Epidermal melanocyte (primary cell): ENCODE data around the gene C1orf167.
A peak's percentile ranks its signal among the peaks of the same experiment; 100 is the strongest.

Experiments used
- DNase-seq: peaks from one replicate; pipeline ENCODE4 v3.0.0; 2011; ENCODE audit warnings: low spot score; ENCODE audit not compliant: insufficient read length

The C1orf167 gene

DNA sequence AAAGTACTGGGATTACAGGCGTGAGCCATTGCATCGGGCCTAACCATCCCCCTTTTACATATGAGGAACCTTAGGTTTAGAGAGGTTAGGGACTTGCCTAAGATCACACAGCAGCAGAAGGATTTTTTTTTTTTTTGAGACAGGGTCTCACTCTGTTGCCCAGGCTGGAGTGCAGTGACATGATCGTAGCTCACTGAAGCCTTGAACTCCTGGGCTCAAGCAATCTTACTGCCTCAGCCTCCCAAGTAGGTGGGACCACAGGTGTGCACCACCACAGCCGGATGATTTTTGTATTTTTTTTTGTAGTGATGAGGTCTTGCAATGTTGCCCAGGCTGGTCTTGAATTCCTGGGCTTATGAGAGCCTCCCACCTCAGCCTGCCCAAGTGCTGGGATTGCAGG, 2.2 kb upstream of the C1orf167 start:
- DNase-seq: no peak

DNA sequence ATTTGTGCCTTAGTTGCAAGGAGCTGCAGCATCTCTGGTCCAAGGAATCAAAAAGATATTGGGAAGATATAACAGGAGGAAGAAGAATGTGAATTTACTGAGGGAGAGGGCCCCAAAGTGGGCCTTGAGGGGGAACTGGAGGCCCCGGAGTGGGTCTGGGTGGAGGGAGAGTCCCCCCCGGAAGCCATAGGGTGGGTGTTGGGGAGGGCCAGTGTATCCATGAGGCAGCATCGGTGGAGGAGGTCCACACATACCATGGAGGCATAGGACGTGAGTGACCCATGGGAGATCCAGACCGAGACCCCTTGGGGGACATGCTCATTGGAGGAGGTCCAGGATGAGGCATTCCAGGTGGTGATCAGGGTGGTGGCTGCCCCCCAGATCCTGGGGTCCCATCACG, 708 bp upstream of the C1orf167 start:
- no peak for DNase-seq

DNA sequence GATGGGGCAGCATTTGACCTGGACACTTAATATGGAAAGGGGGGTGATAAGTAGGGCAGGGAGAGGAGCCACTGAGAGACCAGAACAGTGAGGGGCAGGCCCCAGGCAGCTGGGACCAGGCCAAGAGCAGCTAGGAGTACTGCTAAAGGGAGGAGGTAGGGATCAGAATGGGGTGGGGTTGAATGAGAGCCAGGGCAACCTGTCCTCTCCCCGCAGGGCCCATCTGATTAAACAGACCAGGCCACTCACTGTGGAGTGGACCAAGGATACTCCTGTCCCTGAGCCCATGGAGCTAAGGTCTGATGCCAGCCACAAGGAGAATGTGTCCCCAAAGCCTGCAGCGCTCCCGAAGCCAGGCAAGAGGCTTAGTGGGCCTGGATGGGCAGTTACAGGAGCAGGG, 2.1 kb downstream of the C1orf167 start:
- no peak for DNase-seq

GRCh38 chr1:11764519-11764918, 2.5 kb downstream of the C1orf167 start:
- no peak for DNase-seq

- no peak for DNase-seq
These were observed 3.9 kb downstream of the C1orf167 start for GRCh38 chr1:11765661-11766428.

GRCh38 chr1:11766429-11766776, 4.4 kb downstream of the C1orf167 start:
- no peak for DNase-seq

DNA sequence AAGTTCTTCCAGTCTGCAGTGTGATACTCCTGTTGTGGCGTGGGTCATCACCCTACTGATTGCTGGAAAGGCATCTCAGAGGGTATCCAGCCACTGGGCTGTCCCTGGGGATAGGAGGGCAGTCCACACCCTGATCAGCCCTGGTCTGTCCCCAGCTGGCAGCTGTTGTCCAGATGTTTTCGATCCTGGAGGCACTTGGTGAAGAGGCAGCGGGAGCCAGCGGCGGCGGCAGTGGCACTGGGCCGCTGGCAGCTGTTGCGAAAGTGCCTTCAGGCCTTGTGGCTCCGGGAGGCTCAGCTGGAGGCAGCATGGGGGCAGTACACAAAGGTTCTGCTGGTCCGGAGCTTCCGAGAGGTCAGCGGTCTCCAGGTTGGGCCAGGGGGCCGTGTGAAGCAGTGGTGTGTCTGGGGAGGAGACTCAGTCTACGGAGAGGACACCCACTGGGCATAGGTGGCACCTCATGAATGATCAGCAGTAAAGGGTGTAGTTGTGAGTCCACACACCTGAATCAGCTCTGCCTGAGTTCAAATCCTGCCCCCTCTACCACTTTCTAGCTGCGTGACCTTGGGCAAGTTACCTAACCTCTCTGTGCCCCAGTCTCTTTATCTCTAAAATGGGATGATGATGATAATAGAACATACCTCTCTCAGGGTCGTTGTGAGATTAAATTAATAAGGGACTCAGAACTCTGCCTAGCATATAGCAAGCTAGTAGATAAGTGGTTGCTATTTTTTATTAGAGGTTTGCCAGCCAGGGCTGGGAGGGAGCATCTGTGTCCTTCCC, 6.1 kb downstream of the C1orf167 start:
- peak; percentile 50 for DNase-seq

DNA sequence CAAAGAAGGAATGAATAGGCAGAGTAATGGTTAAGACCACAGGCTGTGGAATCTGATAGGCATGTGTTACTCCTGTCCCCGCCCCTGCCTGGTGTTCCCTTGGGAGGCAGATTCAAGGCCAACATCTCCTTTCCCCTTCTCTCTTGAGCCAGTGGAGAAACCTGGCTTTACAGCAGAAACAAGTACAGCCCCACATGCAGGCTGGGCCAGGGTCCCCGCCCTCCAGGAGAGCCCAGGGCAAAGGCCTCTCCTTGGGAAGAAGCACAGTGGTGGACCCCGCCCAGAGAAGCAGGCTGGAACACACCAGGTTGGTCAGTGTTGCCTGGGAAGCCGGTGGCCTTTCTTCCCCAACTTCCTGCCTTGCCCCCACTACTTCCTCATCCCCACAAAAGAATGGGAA, 6.8 kb downstream of the C1orf167 start:
- DNase-seq: no peak

DNA sequence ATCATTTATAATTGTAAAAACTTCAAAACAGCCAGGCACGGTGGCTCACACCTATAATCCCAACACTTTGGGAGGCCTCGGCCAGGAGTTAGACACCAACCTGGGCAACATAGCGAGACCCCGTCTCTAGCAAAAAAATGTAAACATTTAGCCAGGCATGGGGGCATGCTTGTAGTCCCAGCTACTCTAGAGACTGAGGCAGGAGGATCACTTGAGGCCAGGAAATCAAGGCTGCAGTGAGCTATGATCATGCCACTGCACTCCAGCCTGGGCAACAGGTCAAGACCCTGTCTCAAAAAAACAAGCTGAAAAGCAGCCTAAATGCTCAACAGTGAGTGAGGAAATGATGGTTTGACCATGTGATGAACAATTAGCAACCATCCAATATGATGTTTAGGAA, 7.3 kb downstream of the C1orf167 start:
- DNase-seq: no peak

GRCh38 chr1:11770011-11770410, 8.0 kb downstream of the C1orf167 start:
- DNase-seq: no peak

DNA sequence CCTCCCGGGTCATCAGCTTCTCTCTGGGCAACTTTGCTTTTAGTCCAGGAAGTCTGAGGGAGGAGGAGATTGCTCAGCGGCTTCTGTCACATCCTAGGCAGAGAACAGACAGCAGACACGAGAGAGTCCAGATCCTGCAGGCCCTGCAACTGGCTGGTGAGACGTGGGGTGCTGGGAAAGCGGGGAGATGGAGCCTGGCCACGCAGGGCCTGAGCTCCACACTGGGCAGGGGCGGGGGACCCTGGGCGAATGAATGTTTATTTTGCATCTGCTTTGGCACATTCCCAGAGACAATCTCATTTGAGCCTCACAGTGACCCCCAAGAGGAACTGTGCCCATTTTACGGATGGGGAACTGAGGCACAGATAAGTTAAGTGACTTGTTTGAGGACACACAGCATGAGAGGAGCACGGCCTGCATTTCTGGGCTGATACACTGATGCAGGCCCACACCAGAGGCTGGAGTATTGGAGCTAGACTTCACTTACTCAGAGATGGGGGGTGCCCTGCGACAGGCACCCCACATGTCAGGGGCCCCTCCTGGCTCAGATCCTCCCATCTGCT, 9.6 kb downstream of the C1orf167 start:
- no peak for DNase-seq

DNA sequence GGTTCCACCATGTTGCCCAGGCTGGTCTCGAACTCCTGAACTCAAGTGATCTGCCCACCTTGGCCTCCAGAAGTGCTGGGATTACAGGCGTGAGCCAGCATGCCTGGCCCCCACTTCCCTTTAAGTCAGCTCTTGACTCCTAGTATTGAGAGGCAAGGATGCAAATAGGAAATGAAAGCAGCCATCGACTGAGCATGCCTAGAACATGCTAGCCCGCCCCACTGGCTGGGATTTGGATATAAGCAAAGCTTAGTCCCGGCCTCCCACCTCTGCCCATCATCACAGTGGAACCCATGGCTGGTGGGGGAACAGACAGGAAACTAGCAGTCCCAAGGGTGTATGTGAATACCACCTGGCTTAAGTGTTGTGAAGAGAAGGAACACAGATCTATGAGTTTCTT, 10.5 kb downstream of the C1orf167 start:
- no peak for DNase-seq

DNA sequence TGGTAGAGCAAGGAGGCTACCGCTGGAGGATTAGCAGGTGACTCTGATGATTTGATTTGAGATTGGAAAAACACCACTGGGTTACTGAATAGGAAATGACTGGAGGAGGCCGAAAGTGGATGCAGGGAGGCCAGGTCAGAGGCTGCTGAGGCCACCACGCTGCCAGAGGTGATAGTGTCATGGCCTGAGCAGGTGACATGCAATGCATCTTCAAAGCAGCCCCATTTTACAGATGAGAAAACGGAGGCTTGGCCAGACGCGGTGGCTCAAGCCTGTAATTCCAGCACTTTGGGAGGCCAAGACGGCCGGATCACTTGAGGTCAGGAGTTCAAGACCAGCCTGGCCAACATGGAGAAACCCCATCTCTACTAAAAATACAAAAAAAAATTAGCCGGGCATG, 12.8 kb downstream of the C1orf167 start:
- DNase-seq: no peak

DNA sequence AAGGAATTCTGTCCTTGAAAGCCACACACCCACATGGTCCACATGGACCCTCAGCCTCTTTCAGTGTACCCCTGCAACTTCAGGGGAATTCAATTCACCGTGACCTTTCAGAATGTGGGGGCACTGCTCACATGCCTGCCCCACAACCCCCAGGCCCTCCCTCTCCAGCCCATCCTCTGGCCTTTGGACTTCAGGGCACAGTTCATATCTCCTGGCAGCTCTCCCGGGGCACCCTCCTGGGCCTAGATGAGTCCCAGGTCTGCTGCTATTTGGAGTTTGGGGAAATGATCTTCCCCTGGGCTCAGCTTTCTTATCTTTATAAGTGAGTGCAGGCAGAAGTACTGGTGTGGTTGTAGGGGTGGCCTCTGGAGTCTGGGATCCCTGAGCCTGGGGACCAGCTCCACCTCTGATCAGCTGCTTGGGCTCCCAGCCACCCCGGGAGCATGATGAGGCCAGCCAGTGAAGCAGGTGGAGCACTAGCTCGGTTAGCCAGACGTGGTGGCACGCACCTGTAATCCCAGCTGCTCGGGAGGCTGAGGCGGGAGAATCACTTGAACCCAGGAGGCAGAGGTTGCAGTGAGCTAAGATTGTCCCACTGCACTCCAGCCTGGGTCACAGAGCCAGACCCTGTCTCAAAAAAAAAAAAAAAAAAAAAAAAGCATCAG, 15.8 kb downstream of the C1orf167 start:
- no peak for DNase-seq

DNA sequence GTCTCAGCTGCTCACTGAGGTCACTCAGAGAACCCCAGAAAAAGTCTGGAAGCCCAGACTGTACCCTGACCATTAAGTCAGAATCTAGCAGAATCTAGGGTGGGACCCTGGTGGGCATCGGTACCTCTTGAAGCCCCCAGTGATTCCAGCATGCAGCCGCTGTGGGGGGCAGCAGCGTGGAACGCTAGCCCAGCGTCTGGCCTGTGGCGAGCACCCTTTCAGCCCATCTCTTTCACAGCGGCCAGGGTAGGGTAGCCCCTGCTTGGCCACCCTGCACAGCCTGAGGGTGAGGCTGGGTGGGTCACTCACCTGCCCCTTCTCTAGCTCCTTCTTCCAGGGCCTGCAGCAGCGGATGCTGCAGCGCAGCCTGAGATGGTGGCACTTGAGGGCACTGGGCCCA, 16.3 kb downstream of the C1orf167 start:
- DNase-seq: no peak

DNA sequence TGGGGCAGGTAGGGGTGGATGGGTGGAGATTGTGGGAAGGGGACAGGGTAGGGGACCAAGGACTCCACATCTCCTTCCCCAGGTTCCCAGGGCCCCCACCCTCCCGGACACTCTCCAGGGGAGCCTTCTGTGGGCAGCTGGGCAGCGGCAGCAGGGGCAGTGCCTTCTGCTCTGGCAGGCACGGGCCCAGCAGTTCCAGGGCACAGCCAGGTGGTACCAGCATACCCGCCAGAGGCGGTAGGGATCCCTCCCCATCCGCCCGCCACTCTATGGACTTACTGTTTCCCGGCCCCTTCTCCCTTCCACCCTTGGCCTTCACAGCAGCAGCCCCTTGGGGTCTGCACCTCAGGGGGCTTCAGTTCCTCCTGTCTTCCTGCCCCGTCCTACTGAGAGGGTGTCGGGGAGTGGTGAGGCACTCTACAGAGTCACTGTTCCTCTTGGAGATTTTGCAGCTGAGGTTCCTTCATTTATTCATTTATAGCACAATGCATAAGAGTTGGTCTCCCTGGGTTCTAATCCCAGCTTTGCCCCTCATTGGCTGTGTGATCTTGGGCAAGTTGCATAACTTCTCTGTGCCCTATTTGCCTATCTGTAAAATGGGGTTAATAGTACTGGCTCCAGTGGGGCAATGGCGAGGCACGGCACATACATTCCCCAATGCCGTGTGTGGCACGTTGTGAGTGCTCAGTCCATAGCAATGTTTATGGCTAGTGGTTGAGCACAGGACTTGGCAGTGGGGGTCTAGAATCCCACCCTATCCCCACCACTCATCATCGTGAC, 17.0 kb downstream of the C1orf167 start:
- no peak for DNase-seq

GRCh38 chr1:11779715-11780379, 17.9 kb downstream of the C1orf167 start:
- no peak for DNase-seq

DNA sequence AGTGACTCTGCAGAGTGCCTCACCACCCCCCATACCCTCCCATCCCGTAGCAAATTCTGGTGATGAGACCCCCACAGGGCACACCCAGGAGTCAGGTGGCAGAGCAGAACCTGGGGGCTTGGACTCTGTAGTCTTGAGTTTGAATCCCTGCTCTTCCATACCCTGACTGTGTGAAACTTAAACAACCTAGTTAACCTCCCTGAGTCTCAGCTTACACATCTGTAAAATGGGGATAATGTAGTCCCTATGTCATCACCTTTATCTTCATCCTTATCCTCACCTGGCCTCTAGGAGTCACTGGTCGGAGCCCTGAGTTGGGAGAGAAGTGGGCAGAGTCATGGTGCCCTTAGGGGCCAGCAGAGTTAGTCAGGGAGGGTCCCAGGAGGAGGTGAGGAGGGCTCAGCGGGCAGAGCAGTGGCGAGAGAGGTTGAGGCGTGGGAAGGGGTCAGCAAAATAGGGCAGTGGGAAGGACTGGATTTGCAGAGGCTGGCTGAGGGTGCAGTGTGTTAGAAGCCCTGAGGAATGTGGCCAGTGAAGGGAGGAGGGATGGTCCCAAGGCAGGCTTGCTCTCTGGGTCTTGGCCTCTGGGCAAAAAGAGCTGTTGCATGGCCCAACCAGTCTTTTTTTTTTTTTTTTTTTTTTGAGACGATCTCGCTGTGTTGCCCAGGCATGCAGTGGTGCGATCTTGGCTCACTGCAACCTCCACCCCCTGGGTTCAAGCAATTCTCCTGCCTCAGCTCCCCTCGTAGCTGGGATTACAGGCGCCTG, 18.6 kb downstream of the C1orf167 start:
- DNase-seq: no peak

- DNase-seq: no peak
These were observed 19.3 kb downstream of the C1orf167 start for GRCh38 chr1:11781297-11781696.

GRCh38 chr1:11782127-11782708, 20.2 kb downstream of the C1orf167 start:
- no peak for DNase-seq
